LNCAP (cell line): ENCODE data around the gene NECTIN1.
A peak's percentile ranks its signal among the peaks of the same experiment; 100 is the strongest.

ENCODE experiments used
- TF ChIP-seq, protein P1 (sequence below): fragments of 450-650 bp; IDR thresholded peaks from 2 replicates; pipeline ENCODE4 v1.5.1; 2017; ENCODE audit warnings: mild to moderate bottlenecking

Gene NECTIN1, protein sequence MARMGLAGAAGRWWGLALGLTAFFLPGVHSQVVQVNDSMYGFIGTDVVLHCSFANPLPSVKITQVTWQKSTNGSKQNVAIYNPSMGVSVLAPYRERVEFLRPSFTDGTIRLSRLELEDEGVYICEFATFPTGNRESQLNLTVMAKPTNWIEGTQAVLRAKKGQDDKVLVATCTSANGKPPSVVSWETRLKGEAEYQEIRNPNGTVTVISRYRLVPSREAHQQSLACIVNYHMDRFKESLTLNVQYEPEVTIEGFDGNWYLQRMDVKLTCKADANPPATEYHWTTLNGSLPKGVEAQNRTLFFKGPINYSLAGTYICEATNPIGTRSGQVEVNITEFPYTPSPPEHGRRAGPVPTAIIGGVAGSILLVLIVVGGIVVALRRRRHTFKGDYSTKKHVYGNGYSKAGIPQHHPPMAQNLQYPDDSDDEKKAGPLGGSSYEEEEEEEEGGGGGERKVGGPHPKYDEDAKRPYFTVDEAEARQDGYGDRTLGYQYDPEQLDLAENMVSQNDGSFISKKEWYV

DNA sequence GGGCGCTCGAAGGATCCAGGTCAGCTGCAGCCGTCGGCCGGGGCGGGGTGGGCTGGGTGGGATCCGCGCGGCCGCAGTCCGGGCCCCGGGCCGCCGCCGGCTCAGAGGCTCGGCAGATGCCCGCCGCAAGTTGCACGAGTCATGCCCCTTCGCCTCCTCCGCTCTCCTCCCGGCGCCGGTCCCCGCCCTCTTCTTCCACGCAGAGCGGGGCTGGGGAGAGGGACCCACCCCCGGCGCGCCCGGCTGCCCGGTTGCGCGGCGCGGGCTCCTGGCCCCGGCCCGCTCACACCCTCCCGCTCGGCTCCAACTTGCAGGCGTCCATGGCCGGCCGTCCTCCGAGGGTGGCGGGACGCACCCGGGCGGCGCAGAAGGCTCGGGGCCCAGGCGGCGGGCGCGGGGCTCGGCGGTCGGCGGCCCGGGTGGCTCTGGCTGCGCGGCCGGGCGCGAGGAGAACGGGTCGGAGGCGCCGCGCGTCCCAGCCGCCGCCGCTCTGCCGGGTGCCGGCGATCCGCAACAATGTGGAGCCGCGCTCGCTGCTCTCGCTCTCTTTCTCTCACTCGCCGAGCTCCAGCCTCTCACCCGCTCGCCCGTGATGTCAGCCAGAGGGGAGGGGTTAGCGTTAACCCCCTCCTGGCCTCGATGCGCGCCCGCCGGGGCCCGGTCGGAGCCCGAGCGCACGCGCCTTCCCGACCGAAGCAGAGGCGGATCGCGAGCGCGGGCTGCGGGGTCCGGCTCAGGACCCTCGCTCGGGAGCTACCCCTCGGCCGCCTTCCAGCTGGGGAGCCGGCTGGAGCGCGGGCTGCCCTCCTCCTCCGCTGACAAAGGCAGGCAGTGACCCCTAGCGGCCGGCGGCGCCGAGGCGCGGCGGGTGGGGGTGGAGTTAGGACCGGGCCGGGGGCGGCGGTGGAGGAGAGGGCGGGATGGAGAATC, at the start of gene NECTIN1:
Gene NECTIN1, minus strand, starts transcription at position 550 of the 930 bp plus-strand sequence. CDS start 647 bp downstream, outside the sequence.
- TF ChIP-seq, protein P1, sequence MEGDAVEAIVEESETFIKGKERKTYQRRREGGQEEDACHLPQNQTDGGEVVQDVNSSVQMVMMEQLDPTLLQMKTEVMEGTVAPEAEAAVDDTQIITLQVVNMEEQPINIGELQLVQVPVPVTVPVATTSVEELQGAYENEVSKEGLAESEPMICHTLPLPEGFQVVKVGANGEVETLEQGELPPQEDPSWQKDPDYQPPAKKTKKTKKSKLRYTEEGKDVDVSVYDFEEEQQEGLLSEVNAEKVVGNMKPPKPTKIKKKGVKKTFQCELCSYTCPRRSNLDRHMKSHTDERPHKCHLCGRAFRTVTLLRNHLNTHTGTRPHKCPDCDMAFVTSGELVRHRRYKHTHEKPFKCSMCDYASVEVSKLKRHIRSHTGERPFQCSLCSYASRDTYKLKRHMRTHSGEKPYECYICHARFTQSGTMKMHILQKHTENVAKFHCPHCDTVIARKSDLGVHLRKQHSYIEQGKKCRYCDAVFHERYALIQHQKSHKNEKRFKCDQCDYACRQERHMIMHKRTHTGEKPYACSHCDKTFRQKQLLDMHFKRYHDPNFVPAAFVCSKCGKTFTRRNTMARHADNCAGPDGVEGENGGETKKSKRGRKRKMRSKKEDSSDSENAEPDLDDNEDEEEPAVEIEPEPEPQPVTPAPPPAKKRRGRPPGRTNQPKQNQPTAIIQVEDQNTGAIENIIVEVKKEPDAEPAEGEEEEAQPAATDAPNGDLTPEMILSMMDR, result peak; percentile 99

DNA sequence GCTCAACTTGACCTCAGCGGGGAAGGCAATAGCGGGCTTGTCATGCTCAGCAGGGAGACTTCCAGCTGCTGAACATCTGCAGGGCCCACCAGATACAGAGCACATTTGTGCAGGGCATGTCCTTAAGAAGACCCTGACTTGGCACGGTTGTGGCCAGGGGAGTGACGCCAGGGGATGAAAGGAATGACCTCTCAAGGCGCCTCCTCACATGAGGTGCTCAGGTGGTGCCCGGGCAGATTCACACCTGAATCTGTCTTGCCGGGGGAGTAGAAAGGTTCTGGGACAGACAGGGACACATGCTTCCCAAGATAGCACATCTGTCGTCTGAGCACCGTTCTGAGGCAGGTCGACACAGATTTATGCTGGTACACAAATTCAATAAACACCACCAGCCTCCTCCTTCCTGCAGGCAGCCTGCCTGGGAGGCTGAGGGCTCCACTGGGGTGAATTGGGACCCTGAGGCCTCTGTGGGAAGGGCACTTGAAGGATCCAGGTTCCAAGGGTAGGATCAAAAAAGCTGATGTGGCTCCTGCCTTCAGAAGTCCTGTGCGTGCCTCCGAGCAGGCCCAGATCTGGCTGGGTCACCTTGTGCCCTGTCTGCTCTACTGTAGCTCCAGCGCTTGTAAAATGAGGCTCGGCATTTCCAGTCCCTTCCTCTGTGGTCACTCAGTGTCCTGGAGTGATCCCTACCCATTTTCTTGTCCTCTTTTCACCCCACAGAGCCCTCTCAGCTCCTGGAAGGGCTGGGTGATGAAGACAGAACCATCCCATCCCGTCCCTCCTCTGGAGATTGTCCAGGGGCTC, 49.6 kb upstream of the NECTIN1 start:
- TF ChIP-seq, protein P1, result no peak

DNA sequence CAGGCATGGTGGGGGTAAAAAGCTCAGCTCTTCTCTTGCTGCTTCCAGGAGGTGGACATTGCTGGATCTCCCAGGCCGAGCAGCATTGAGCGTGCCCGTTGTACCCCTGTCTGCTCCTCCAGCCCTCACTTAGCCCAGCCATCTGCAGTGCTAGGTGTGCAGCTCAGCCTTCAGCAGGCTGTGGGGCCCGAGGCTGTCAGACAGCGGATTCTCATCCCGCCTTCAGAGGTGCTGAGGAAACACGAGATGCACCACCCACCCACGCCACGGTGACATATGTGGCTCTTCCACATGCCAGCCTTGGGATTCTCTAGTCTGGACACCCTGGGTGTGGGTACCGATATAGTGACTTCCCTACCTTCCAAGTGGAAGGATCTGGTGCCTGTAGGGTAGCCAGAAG, 48.9 kb upstream of the NECTIN1 start:
- TF ChIP-seq, protein P1, result no peak

DNA sequence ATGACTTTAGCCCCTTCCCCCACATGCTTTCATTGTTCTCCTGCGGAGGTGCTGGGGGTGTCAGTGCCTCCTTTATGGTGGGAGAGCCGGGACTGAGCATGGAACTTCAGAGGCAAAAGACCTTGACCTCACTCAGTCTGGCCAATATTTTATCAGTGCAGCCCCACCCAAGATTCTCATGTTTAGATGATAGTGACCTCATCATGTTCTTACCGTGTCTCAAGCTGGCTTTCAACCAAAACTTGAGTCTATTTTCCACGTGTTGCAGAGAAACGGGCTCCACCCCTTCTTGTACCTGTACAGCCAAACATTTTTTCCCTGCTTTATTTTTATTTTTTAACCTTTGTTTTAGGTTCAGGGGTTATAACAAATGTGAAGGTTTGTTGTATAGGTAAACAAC, 47.7 kb upstream of the NECTIN1 start:
- TF ChIP-seq, protein P1, result no peak

DNA sequence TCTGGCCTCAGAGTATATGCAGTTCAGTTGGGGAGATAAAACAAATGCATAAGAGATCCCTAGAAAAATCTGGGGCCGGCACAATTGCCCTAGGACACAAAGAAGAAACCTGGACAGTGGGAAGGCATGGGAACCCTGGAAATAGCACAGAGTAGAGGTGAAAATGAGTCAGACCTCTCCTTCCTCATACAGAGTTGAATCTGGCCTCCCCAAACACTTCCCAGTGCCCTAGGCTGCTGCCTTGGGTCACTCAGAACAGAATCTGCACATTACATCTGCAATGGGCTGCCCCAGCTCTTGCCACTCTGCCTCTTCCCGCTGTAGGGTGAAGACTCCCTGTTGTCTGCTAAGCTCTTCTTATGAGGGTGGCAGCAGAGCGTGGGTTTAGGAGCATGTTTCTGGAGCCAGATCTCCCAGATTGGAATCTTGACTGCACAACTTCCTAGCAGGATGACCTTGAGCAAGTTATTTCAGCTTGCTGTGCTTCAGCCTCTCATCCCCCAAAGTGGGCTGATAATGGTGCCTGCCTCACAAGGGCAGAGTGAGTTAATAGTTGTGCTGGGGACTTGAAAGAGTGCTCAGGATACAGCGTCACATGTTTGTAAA, 47.1 kb upstream of the NECTIN1 start:
- TF ChIP-seq, protein P1, result no peak

DNA sequence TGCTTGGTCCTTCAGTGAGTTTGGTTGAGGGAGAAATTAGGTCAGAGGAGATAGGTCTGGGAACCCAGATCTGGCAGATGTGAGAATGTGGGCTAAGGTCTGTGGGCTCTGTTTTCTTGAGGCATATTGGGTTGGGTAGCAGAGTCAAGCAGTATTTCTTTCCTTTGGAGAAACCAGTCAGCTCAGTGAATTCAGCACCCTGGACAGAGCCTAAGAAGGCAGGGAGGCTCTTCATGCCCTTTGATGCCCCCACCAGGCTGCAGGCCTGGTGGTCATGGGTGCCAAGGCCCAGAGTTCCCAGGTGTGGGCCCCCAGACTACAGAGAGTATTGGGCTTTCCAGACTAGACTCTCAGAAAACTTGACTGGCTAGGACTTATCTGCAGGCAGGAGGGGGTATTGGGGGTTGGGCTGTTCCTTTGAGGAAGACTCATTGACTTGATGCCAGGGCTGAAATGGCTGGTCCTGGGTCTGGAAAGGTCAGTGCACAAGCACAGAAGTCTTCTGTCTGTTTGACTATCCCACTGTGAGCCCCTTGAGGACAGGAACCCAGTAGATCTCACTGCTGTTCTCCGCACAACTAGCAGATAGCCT, 45.3 kb upstream of the NECTIN1 start:
- TF ChIP-seq, protein P1, result no peak
